Activated T-helper 9 cell treated with anti-CD3 and anti-CD28 coated beads, Interleukin-2, amount 50 U/mL, for 16 hours (primary cell): ENCODE data around the gene CDC14B.
"Not testable (repeated sequence)": the region's sequence is repeated elsewhere in the genome, so short reads cannot be mapped to it uniquely, and the experiment has no call there.

ENCODE experiments used
- DNase-seq: peaks from one replicate; pipeline ENCODE4 v3.0.0-alpha.2; 2020; ENCODE audit warnings: low read depth

CDC14B gene

DNA sequence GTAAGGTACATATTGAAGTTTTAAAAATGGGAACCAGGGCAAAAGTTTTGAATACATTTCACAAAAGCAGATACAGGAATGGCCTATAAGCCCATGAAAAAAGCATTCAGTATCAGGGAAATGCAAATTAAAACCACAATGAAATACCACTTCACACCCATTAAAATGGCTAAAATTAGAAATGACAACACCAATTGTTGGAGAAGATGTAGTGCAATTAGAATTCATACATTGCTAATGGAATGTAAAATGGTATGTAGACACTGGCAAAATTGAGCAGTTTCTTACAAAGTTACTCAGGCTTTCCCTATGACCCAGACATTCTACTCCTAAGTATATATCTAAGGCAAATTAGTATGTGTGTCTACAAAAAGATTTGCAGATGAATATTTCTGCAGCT is 34.2 kb downstream of the CDC14B start:
- DNase-seq = no peak

DNA sequence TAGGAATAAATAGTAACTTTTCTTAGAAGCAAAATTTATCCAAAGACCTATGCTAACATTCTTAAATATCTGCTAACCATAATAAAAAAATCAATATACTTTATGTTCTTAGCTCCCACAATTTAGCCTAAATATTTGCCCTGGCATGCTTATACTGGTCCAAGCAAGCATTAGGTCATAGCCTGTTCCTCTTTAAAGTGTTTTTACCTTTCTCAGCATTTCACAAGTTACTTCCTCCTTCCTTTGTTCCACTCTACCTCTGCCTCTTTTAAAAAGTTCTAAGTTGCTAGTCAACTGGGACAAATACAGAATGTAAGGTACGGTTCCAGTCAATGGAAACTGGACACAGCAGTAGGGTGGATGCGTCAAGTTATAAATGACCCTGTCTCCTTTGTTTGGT is 37.4 kb downstream of the CDC14B start:
- DNase-seq = not testable (repeated sequence)

DNA sequence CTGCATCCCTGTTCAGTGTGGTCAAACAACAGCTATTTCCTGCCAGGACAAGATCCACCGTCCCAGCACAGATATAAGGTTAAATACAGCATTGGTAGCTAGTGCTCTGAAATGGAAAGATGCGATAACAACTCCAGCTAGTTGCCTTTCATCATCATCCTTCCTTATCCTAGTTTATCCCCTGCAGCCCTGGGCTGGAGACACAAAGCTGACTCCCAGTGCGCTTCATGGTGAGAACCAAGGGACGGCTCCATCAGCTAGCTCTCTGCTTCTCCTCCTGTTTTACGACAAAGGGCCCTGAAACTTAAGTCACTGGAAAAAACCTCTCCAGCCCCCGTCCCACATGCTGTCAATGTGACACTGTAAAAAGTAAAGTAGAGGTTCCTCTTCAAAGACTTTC is 37.9 kb downstream of the CDC14B start:
- no peak for DNase-seq

DNA sequence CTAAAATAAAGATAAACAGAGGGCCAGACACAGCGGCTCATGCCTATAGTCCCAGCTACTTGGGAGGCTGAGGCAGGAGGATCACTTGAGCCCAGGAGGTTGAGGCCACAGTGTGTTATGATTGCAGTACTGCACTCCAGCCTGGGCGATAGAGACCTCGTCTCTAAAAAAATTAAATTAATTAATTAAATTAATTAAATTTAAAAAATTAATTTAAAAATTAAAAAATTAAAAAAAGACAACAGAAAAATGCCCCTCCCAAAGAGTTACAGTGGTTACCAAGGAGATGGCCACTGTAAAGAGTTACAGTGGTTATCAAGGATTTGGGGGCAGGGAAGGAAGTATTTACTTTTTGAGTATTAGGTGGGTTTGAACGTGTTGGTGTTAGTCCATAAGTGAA is 38.3 kb downstream of the CDC14B start:
- no peak for DNase-seq

DNA sequence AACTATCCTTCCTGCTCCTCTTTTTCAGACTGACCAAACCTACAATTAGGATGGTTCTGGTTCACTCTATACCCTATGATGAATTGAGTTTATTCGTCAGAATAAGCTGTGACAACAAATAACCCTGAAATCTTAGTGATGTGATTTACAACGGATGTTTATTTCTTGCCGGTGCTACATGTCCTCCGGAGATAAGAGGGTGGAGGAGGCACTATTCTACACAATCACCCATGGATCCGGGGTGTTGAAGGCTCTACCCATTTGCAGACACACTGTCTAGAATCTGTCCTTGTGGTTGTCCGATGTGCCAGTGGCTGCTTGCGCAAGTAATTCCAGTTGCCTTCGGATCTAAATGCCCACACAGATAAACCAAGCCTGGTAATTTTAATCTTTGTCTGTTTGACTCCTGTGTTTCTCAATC is 44.7 kb downstream of the CDC14B start:
- no peak for DNase-seq

DNA sequence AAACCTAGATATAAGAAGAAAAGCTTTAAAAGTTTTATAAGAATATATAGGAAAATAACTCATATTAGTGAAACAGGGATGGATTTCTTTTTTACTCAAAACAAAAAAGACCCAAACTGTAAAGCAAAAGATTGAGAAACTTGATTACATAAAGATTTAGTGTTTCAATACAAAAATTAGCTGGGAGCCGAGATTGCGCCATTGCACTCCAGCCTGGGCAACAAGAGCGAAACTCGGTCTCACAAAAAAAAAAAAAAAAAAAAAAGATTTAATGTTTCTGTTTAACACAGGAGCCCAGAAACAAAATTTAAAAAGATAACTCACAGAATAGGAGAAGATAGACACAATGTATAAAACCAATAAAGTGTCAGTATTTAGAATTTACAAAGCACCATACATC is 45.2 kb downstream of the CDC14B start:
- no peak for DNase-seq

DNA sequence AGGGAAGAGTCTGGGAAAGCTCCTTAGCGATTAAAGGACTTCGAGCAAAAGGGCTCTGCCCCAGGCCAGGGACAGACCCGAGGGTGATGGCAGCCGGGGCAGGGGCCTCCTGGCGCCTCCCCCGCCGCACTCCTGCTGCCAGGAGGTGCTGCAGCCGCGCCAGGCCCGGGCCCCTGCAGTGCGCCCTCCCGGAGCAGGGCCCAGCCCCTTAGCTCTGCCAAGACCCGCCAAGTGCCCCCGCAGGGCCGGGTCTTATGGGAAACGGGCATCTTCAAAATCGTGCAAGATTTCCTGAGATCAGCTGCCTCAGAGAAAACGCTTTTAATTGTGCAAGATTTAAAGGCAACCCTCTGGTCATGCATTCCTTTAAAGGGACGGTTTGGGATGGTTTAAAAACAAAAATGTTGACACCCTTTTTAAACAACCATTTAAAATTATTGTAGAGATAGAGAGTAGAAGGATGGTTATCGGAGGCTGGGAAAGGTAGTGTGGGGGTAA is 52.4 kb downstream of the CDC14B start:
- DNase-seq = no peak

DNA sequence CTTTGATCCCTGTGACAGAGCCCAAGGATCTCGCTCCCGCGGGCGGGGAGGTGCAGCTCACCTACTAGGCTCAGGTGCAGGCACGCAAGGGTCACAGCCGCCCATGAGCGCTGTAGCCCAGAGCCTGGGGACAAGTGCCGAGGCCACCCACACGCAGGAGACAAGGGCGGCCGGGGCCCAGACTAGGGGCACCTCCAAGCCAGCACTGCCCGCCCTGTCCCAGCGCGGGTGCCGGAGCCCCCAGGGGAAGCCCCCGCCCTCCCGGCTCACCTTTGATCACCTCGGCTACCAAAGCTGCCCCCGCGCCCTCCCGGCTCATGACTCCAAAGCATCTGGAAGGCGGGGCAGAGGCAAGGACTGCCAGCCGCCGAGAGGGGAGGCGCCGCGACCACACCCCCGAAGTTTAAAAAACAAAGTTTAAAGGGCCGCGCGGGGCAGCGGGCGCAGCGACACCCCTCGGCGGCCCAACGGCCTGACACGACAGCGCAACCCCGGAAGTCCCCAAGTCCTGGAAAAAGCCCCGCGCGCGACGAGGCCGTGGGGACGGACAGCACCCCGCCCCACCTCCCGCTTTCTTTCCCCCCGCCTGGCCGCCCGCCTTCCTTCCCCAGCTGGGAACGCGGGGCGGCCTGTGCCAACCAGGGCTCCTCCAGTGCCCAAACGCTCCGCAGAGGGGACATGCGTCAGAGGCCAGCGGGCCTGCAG is 53.0 kb downstream of the CDC14B start:
- DNase-seq = peak; percentile 67

DNA sequence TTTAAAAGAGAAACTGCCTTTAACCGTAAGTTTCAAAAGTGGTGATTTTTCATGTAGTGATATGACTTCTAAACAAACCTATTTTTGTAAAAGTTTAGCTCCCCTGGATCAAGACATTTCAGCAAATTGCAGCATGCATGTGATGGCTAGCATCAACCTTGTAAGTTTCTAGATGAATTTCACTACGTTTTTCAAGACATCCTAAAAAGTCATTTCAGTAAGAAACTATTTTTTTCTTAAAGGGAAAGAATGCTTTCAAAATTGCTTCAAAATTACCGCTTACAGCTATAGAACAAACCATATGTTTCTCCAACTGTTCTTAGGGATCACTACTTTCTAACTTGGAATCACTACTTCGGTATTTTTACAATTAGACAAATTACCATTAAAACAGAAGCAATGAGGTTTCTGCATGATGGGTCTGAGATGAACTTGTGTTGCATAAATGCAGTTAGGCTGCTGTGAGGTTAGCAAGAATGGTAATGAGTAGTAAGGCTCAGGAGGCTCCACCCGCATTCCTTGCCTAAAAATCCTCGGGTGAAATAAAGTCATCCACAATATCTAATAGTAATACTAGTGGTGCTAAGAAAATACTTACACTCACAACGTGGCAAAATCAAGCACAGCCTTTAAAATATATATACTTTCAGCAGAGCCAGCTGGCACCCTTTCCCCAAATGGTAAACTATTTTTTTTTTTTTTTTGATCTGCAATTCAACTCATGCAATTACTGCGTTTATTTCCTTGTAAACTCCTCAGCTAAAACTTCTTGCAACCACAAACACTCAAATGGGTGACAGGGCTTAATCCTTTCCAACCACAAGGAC is 53.8 kb downstream of the CDC14B start:
- no peak for DNase-seq

DNA sequence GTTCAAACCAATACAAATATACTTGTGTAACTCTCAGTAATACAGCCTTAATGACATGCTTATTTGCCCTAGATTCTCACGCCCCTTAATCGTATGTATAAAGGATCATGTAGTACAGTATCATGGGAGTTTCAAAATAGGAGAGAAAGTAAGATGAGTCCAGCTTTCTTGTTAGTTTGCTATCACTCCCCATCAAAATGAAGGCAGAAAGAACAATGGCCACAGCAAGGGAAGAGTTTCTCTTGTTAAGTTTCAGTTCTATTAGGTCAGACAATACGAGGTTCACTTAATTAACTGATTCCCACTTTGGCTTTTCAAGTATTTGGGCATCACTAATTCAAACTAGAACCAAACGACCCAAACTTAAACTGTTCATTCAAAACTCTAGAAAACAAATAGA is 55.4 kb downstream of the CDC14B start:
- DNase-seq = no peak

DNA sequence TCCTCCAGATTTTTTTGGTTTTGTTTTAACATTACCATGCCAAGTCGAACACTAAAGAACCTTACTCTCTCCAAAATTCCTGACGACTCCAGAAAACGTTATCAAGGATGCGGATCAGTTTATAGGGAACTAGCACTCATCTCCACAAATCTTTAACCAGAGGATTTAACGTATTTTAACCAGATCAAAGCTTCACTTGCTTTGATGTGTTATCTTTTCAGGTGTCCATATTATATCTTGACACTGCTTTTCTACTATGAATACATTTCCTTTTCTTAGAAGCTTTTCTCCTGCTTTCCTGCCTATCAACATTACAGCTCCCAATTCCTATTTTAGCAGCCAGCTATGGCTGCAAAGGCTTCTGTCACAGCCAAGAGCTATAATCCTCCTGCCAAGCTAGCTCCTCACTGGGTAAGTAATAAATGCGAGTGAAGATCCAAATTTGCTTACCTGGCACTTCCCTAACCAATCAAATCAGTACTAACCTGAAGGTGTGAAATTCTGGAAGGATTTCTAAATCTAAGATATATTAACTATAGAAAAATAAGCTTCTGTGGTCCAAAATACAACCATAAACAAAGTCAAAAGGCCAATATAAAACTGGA is 60.2 kb downstream of the CDC14B start:
- no peak for DNase-seq

DNA sequence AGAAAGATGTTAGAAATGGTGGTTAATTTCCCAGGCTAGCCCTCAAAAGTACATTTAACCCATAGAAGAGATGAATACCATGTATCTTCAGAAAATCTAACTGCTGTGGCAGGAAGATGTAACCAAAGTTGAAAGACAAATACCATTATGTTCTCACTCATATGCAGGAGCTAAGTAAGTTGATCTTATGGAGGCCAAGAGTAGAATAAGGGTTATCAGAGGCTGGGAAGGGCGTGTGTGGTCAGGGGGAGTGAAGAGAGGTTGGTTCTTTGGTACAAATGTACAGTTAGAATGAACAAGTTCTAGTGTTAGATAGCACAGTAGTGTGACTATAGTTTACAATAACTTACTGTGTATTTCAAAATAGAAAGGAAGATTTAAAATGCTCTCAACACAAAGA is 61.7 kb downstream of the CDC14B start:
- no peak for DNase-seq

DNA sequence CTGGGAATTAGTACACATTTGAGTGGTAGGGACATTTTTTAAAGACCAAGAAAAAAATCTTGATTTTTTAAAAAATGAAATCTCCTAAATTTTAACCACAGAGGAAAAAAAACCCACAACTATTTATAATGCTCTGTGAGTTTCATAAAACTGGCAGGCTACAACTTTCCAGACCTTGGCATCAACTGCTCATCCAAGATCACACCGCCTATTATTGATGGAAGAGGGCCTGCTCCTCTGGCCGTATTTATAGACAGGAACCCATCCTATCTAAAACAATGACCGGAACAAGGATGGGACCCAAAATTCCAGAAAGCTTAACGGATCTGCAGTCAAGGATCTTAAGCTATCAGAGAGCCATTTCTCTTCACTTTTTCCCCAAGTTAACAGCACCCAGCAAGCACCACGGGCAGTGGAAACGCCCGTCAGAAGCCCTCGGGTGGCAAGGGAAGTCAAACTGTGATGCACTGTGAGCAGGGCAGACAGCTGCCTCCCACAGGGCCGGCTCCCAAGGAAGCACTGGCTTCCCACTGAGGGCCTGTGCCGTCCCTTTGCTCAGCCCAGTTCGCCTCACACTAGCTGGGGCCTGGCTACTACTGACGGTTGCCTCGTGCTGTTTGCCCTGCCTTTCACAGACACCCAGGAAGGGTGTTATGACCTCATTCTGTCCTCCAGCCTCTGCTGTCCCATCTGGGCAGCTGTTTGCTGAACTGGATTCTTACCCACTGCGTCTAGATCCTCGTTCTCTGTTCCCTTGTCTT is 62.8 kb downstream of the CDC14B start:
- no peak for DNase-seq

DNA sequence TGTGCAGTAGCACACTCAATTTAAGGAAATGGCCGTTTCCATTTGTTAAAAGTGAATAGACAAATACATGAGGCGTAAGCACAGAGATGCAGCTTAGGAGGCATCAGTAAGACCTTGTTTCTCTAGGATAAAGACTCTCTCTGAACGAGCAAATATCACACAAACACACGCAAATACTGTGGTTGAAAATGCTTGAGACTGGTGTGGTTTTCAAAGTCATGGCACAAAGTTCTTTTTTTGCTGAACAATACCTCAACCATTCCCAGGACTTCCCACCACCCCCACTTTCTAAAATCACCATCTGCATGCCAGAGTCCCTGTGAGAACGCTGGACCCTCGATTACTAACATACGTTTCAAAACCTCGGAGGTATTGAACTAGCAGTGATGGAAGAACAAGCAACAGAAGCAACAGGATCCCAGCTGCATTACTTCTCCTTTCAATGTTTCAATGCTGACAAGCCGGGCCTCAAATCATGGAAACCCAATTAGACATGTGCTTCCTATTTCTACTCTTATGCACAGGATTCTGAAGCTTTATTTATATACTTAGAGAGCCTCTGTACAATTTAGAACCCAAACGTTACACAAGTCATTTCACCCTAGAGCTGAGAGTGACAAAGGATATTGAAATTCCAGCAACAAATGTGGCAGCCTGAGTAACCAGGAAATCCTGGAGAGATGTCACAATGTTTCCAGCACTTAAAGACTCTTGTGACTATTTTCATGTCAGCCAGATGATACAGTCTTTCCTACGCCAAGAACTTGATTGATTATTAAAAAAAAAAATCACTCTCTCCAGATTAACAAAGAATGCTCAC is 63.9 kb downstream of the CDC14B start:
- no peak for DNase-seq

DNA sequence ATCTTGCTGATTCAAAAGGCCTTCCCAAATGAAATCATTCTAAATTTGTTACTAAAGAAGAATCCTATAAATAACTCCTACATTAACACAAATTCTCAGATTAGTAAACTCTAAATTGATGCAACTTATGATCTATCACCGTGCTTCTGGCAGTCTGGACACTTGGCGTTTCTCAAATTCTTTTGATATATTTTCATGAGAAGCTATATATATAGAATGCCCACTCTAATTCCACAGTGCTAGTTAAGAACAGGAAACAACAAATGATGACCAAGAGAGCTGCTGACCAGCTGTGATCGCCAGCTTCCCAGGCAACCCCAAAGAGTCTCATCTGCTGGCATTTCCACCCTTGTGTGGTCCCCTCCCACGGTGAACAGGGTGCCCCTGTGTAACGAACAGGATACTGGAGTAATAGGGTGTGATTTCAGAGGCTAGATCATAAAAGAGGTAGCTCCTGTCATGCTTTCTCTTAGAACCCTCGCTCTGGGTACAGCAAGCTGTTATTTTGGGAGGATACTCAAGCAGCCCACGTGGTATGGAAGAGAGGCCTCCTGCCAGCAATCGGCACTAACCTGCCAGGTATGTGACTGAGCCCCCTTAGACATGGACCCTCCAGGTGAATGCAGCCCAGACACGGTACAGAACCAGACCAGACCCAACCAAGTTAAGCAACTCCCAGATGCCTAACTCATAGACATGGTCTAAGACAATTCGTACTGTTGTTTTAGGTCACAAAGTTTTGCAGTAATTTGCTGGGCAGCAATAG is 64.7 kb downstream of the CDC14B start:
- no peak for DNase-seq

DNA sequence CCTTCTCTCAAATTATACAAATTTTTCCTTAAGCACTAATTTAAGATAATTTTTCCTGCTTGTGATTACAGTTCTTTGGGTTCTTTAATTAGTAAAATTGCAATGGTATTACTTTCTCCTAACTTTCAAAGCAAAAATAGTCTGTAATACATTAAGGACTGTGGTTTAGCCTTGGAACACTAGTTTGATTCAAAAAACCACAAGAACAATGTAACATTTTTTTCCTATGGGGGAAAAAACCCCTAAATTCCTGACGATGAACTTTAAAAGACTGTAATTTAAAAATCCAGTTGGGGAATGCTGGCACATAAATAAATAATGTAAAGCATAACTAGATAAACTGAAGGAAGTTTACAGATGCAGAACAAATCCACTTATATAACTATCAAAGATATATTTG is 65.3 kb downstream of the CDC14B start:
- no peak for DNase-seq

DNA sequence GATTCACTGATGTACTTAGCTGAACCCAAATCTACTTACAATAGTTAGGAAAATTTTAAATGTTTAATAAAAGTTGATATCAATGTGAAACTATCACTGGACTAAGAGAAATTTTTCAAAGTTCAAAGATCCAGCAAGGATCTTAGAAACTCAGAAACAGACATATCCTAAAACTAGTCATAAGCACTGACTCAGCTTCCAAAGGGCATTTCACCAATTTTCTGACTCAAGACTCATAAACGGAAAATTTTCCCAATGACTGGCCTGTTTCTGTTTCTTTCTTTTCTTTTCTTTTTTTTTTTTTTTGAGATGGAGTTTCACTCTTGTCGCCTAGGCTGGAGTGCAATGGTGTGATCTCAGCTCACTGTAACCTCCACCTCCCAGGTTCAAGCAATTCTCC is 66.6 kb downstream of the CDC14B start:
- no peak for DNase-seq

DNA sequence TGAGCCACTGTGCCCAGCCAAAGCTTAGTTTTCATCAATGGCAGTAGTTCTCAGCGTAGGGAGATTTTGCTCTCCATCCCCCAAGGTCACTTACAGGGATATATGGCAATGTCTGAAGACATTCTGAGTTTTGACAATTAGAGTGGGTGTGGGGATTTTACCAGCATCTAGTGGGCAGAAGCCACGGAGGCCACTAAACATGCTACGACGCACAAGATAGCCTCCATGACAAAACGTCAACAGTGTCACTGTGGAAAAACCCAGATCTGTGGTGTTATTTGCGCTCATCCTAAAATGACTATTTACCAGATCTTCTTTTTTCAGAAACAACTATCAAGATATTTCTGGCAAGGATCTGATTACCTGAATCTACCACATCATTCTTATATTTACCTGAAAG is 68.2 kb downstream of the CDC14B start:
- DNase-seq = no peak

DNA sequence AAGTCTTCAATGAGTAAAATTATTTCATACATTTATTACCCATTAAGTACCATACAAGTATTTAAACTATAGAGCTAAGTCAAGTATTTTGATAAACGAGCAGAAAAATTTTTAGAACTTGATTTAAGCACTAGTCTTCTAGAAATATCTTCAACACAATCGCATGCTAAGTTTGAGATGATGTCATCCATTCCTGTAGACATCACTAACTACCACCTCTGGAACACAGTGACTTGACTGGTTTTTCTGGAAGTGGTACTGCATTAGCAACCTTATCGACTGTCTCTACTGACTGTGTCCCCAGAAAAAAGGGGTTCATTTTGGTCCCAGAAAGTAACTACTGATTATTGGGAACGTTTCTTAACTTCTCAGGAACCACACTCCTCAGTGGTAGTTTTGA is 69.0 kb downstream of the CDC14B start:
- DNase-seq = no peak

DNA sequence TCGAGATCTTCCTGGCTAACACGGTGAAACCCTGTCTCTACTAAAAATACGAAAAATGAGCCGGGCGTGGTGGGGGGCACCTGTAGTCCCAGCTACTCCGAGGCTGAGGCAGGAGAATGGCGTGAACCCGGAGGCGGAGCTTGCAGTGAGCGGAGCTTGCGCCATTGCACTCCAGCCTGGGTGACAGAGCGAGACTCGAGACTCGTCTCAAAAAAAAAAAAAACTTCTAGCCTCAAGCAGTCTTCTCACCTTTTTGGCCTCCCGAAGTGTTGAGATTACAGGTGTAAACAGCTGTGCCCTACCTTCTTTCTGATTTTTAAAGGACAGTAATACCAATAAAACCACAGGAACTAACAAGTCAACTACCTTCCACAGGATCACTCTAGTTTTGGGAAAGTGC is 76.5 kb downstream of the CDC14B start:
- not testable (repeated sequence) for DNase-seq

DNA sequence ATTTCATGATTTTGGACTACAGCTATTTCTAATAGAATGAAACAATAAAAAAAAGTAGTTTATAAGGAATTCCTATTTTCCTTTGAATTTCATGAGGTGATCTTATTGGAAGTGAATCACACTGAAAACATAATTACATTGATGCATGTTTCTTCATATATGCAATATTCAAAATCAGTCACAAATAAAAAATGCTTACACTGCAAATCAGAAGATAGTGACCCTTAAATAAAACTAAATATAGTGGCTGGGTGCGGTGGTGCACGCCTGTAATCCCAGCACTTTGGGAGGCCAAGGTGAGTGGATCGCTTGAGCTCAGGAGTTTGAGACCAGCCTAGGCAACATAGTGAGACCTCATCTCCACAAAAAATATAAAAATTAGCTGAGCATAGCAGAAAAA is 79.5 kb downstream of the CDC14B start:
- DNase-seq = no peak
